NCI-H748 (cell line): ENCODE data around the gene RBFOX2.
"Not testable (repeated sequence)": the region's sequence is repeated elsewhere in the genome, so short reads cannot be mapped to it uniquely, and the experiment has no call there.

Experiments
- DNase-seq: peaks from one replicate; lab custom pipeline; 2025; ENCODE audit not compliant: unreplicated experiment; lab: John Stamatoyannopoulos, UW

Gene RBFOX2

GRCh38 chr22:36044517-36044916 lies 15.9 kb upstream of the RBFOX2 start:
- DNase-seq, result not testable (repeated sequence)

GRCh38 chr22:36042240-36042639 lies 13.6 kb upstream of the RBFOX2 start:
- no peak for DNase-seq

- DNase-seq, result no peak
Observed at GRCh38 chr22:36039125-36039524, 10.5 kb upstream of the RBFOX2 start.

- DNase-seq, result no peak
Observed at GRCh38 chr22:36037102-36037758, 8.6 kb upstream of the RBFOX2 start.

- peak; percentile 53 for DNase-seq
Observed at GRCh38 chr22:36036167-36036624, 7.6 kb upstream of the RBFOX2 start.

- no peak for DNase-seq
Observed at GRCh38 chr22:36032611-36033010, 4.0 kb upstream of the RBFOX2 start.

GRCh38 chr22:36029406-36029755 lies 757 bp upstream of the RBFOX2 start:
- DNase-seq, result no peak

- peak; percentile 62 for DNase-seq
Observed at GRCh38 chr22:36027935-36028645, 534 bp downstream of the RBFOX2 start.

GRCh38 chr22:36027579-36027934 lies 1.1 kb downstream of the RBFOX2 start:
- DNase-seq, result no peak

GRCh38 chr22:36026741-36027140 lies 1.9 kb downstream of the RBFOX2 start:
- peak; percentile 13 for DNase-seq

- no peak for DNase-seq
Observed at GRCh38 chr22:36022697-36023096, 5.9 kb downstream of the RBFOX2 start.

GRCh38 chr22:36022162-36022561 lies 6.5 kb downstream of the RBFOX2 start:
- no peak for DNase-seq

GRCh38 chr22:36021606-36022153 lies 6.9 kb downstream of the RBFOX2 start:
- DNase-seq, result no peak

GRCh38 chr22:36020865-36021264 lies 7.8 kb downstream of the RBFOX2 start:
- not testable (repeated sequence) for DNase-seq

- peak; percentile 67 for DNase-seq
Observed at GRCh38 chr22:36017651-36018091, 11.0 kb downstream of the RBFOX2 start.

- no peak for DNase-seq
Observed at GRCh38 chr22:36016684-36017083, 11.9 kb downstream of the RBFOX2 start.

GRCh38 chr22:36015811-36016529 lies 12.7 kb downstream of the RBFOX2 start:
- no peak for DNase-seq

- DNase-seq, result no peak
Observed at GRCh38 chr22:36015155-36015810, 13.3 kb downstream of the RBFOX2 start.

- DNase-seq, result no peak
Observed at GRCh38 chr22:36014546-36015074, 14.0 kb downstream of the RBFOX2 start.

- DNase-seq, result no peak
Observed at GRCh38 chr22:36012332-36012731, 16.3 kb downstream of the RBFOX2 start.

- no peak for DNase-seq
Observed at GRCh38 chr22:36010882-36011281, 17.7 kb downstream of the RBFOX2 start.
